ENCODE measurements around the gene SLC8A1.

Gene SLC8A1

GRCh38 chr2:40397765-40398164 is 54.1 kb downstream of the SLC8A1 start:
- no peaks in the 10 kb centered on the region for H3K27me3 ChIP-seq (ENCODE audit: control insufficient read depth in 5 of 5, insufficient read depth in 4 of 5, low read length in 5 of 5)
- no peak overlapping the region for H3K9ac ChIP-seq (ENCODE audit: low read length in 5 of 5)
- H3K4me3 ChIP-seq (ENCODE audit: low read depth in 1 of 5, low read length in 5 of 5): no peak overlapping the region
- H3K27ac ChIP-seq (ENCODE audit: low read depth, low read length): no peak overlapping the region
- peaks cover 0 to 28% (median 15%) of the 10 kb centered on the region in 5 donors for H3K4me1 ChIP-seq (ENCODE audit: control insufficient read depth in 5 of 5, insufficient read depth in 5 of 5, low read length in 5 of 5)
- H3K36me3 ChIP-seq (ENCODE audit: control insufficient read depth in 5 of 5, insufficient read depth in 5 of 5, low read length in 5 of 5): no peaks in the 10 kb centered on the region
- no peaks in the 10 kb centered on the region for H3K9me3 ChIP-seq (ENCODE audit: control insufficient read depth in 5 of 5, low read length in 5 of 5)

DNA sequence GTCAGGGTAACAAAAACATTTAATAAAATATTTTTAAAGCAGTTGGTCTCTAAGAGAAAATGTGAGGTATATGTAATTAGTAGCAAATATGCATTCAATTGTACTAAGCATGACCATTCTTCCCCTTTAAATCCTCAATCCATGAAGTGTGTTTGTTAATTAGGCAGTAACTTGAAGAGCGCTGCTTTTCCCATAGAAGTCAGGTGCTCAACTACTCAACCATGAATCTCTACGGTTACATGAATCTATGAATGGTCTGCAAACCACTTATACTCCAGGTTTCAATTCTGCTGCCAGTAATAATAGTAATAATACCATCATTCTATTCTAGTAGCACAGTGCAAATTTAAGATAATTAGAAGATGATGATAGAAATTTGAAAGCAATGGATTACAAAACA is 55.8 kb downstream of the SLC8A1 start:
- Histone ChIP-seq H3K4me3 (ENCODE audit: low read depth in 1 of 5, low read length in 5 of 5) (no peak overlapping the region), H3K4me1 (ENCODE audit: control insufficient read depth in 5 of 5, insufficient read depth in 5 of 5, low read length in 5 of 5) (peaks cover 0 to 27% (median 15%) of the 10 kb centered on the region in 5 donors), H3K27me3 (ENCODE audit: control insufficient read depth in 5 of 5, insufficient read depth in 4 of 5, low read length in 5 of 5) (no peaks in the 10 kb centered on the region), H3K36me3 (ENCODE audit: control insufficient read depth in 5 of 5, insufficient read depth in 5 of 5, low read length in 5 of 5) (no peaks in the 10 kb centered on the region), H3K27ac (ENCODE audit: low read depth, low read length) (no peak overlapping the region), H3K9me3 (ENCODE audit: control insufficient read depth in 5 of 5, low read length in 5 of 5) (no peaks in the 10 kb centered on the region), H3K9ac (ENCODE audit: low read length in 5 of 5) (no peak overlapping the region)

- Histone ChIP-seq H3K27me3 (ENCODE audit: control insufficient read depth in 5 of 5, insufficient read depth in 4 of 5, low read length in 5 of 5) (no peaks in the 10 kb centered on the region), H3K9ac (ENCODE audit: low read length in 5 of 5) (no peak overlapping the region), H3K4me3 (ENCODE audit: low read depth in 1 of 5, low read length in 5 of 5) (no peak overlapping the region), H3K9me3 (ENCODE audit: control insufficient read depth in 5 of 5, low read length in 5 of 5) (no peaks in the 10 kb centered on the region), H3K36me3 (ENCODE audit: control insufficient read depth in 5 of 5, insufficient read depth in 5 of 5, low read length in 5 of 5) (no peaks in the 10 kb centered on the region), H3K27ac (ENCODE audit: low read depth, low read length) (no peak overlapping the region), H3K4me1 (ENCODE audit: control insufficient read depth in 5 of 5, insufficient read depth in 5 of 5, low read length in 5 of 5) (peaks cover 0 to 20% (median 10%) of the 10 kb centered on the region in 5 donors)
Measured at GRCh38 chr2:40395169-40396073, 56.5 kb downstream of the SLC8A1 start.

DNA sequence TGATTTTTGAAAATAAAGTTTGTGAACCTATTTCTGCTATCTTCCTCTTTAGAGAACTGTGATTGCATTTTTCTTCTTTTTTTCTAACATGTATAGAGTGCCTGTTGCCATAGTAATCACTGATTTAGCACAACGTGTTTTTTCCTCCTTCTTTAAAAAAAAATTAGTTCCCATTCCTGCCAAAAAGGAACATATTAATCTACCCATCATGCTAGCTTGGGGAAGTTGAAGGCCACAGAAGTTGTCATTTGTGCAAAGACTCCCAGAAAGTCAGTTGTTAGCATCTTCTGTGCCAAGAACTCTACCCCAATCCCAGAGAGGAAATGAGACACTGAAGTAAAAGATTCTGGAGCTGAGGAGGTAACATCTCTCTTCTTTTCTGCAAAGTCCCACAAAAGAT is 57.3 kb downstream of the SLC8A1 start:
- peaks cover 0 to 13% (median 6%) of the 10 kb centered on the region in 5 donors for H3K4me1 ChIP-seq (ENCODE audit: control insufficient read depth in 5 of 5, insufficient read depth in 5 of 5, low read length in 5 of 5)
- H3K4me3 ChIP-seq (ENCODE audit: low read depth in 1 of 5, low read length in 5 of 5): no peak overlapping the region
- no peaks in the 10 kb centered on the region for H3K27me3 ChIP-seq (ENCODE audit: control insufficient read depth in 5 of 5, insufficient read depth in 4 of 5, low read length in 5 of 5)
- no peak overlapping the region for H3K27ac ChIP-seq (ENCODE audit: low read depth, low read length)
- H3K36me3 ChIP-seq (ENCODE audit: control insufficient read depth in 5 of 5, insufficient read depth in 5 of 5, low read length in 5 of 5): no peaks in the 10 kb centered on the region
- no peak overlapping the region for H3K9ac ChIP-seq (ENCODE audit: low read length in 5 of 5)
- H3K9me3 ChIP-seq (ENCODE audit: control insufficient read depth in 5 of 5, low read length in 5 of 5): no peaks in the 10 kb centered on the region

GRCh38 chr2:40394031-40394430 is 57.9 kb downstream of the SLC8A1 start:
- Histone ChIP-seq H3K9ac (ENCODE audit: low read length in 5 of 5) (no peak overlapping the region), H3K27me3 (ENCODE audit: control insufficient read depth in 5 of 5, insufficient read depth in 4 of 5, low read length in 5 of 5) (no peaks in the 10 kb centered on the region), H3K4me1 (ENCODE audit: control insufficient read depth in 5 of 5, insufficient read depth in 5 of 5, low read length in 5 of 5) (peaks cover 0 to 13% (median 6%) of the 10 kb centered on the region in 5 donors), H3K36me3 (ENCODE audit: control insufficient read depth in 5 of 5, insufficient read depth in 5 of 5, low read length in 5 of 5) (no peaks in the 10 kb centered on the region), H3K9me3 (ENCODE audit: control insufficient read depth in 5 of 5, low read length in 5 of 5) (no peaks in the 10 kb centered on the region), H3K27ac (ENCODE audit: low read depth, low read length) (no peak overlapping the region), H3K4me3 (ENCODE audit: low read depth in 1 of 5, low read length in 5 of 5) (no peak overlapping the region)

DNA sequence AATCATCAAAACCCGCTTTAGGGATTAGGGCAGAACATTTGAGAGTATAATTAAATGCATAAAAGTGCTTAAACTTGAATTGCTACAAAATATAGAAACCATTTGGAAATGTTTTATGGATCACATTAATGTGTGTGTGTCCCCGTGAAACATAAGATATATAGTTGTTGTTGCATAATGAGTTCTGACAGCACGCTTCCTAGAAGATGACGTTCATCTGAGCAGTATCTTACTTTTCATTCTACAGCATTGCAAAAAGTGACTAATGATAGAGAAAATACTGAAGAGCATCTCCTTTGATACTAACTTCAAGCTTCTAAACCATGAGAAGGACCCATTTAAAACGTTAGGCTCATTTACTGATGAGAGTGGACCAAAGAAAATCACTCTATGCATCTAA is 63.7 kb downstream of the SLC8A1 start:
- peaks cover 0 to 8% (median 0%) of the 10 kb centered on the region in 5 donors for H3K4me1 ChIP-seq (ENCODE audit: control insufficient read depth in 5 of 5, insufficient read depth in 5 of 5, low read length in 5 of 5)

GRCh38 chr2:40386177-40386576 is 65.7 kb downstream of the SLC8A1 start:
- H3K4me1 ChIP-seq (ENCODE audit: control insufficient read depth in 5 of 5, insufficient read depth in 5 of 5, low read length in 5 of 5): peaks cover 0 to 8% (median 0%) of the 10 kb centered on the region in 5 donors
- H3K27ac ChIP-seq (ENCODE audit: low read depth, low read length): no peak overlapping the region
- no peak overlapping the region for H3K4me3 ChIP-seq (ENCODE audit: low read depth in 1 of 5, low read length in 5 of 5)
- no peaks in the 10 kb centered on the region for H3K27me3 ChIP-seq (ENCODE audit: control insufficient read depth in 5 of 5, insufficient read depth in 4 of 5, low read length in 5 of 5)
- H3K9ac ChIP-seq (ENCODE audit: low read length in 5 of 5): no peak overlapping the region
- peaks cover 4 to 11% (median 7%) of the 10 kb centered on the region in 5 donors for H3K9me3 ChIP-seq (ENCODE audit: control insufficient read depth in 5 of 5, low read length in 5 of 5)
- no peaks in the 10 kb centered on the region for H3K36me3 ChIP-seq (ENCODE audit: control insufficient read depth in 5 of 5, insufficient read depth in 5 of 5, low read length in 5 of 5)

More for the DNA sequence above, 63.7 kb downstream of the SLC8A1 start:
- no peak overlapping the region for H3K4me3 ChIP-seq (ENCODE audit: low read depth in 1 of 5, low read length in 5 of 5)
- H3K27ac ChIP-seq (ENCODE audit: low read depth, low read length): no peak overlapping the region
- no peaks in the 10 kb centered on the region for H3K9me3 ChIP-seq (ENCODE audit: control insufficient read depth in 5 of 5, low read length in 5 of 5)
- no peak overlapping the region for H3K9ac ChIP-seq (ENCODE audit: low read length in 5 of 5)
- no peaks in the 10 kb centered on the region for H3K36me3 ChIP-seq (ENCODE audit: control insufficient read depth in 5 of 5, insufficient read depth in 5 of 5, low read length in 5 of 5)
- H3K27me3 ChIP-seq (ENCODE audit: control insufficient read depth in 5 of 5, insufficient read depth in 4 of 5, low read length in 5 of 5): no peaks in the 10 kb centered on the region

DNA sequence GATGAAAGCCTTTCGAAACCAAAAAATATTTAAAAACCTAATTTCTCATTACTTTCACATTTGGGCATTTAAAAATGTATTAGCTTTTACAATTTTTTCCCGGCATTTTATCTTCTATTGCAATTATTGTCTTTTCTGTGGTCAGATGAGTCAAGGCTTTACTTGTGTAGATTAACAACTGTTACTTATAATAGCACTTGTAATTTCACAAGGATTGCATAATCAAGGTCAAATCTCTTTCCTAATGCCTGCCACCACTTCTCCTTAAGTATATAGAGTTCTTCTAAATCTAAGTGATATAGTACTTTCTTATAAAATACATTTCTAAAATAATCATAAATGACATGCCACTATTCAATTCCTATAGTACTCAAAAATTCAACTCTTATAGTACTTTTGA is 67.2 kb downstream of the SLC8A1 start:
- no peak overlapping the region for H3K9ac ChIP-seq (ENCODE audit: low read length in 5 of 5)
- H3K36me3 ChIP-seq (ENCODE audit: control insufficient read depth in 5 of 5, insufficient read depth in 5 of 5, low read length in 5 of 5): no peaks in the 10 kb centered on the region
- H3K4me3 ChIP-seq (ENCODE audit: low read depth in 1 of 5, low read length in 5 of 5): no peak overlapping the region
- H3K27ac ChIP-seq (ENCODE audit: low read depth, low read length): no peak overlapping the region
- no peaks in the 10 kb centered on the region for H3K27me3 ChIP-seq (ENCODE audit: control insufficient read depth in 5 of 5, insufficient read depth in 4 of 5, low read length in 5 of 5)
- peaks cover 0 to 8% (median 0%) of the 10 kb centered on the region in 5 donors for H3K4me1 ChIP-seq (ENCODE audit: control insufficient read depth in 5 of 5, insufficient read depth in 5 of 5, low read length in 5 of 5)
- H3K9me3 ChIP-seq (ENCODE audit: control insufficient read depth in 5 of 5, low read length in 5 of 5): peaks cover 4 to 17% (median 13%) of the 10 kb centered on the region in 5 donors

DNA sequence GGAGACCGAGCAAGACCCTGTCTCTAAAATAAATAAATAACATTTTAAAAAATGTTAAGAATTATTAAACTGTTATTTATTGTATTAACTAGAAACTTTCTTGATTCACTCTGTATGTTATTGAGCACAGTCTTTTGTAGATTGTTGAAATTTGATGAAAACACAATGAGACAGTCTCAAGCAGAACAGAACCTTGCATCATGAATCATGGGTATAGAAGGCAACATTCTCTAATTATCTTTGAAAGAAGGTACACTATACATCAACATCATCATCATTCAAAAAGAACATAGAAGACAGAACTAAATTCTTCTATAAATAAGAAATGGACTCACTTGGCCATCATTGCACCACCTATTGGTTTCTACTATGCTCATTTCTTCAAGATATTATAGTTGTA is 67.7 kb downstream of the SLC8A1 start:
- H3K9ac ChIP-seq (ENCODE audit: low read length in 5 of 5): no peak overlapping the region
- H3K4me3 ChIP-seq (ENCODE audit: low read depth in 1 of 5, low read length in 5 of 5): no peak overlapping the region
- H3K27me3 ChIP-seq (ENCODE audit: control insufficient read depth in 5 of 5, insufficient read depth in 4 of 5, low read length in 5 of 5): no peaks in the 10 kb centered on the region
- H3K9me3 ChIP-seq (ENCODE audit: control insufficient read depth in 5 of 5, low read length in 5 of 5): peaks cover 4 to 17% (median 13%) of the 10 kb centered on the region in 5 donors
- H3K4me1 ChIP-seq (ENCODE audit: control insufficient read depth in 5 of 5, insufficient read depth in 5 of 5, low read length in 5 of 5): peaks cover 0 to 8% (median 0%) of the 10 kb centered on the region in 5 donors
- no peak overlapping the region for H3K27ac ChIP-seq (ENCODE audit: low read depth, low read length)
- H3K36me3 ChIP-seq (ENCODE audit: control insufficient read depth in 5 of 5, insufficient read depth in 5 of 5, low read length in 5 of 5): no peaks in the 10 kb centered on the region

- Histone ChIP-seq H3K9me3 (ENCODE audit: control insufficient read depth in 5 of 5, low read length in 5 of 5) (peaks cover 4 to 17% (median 13%) of the 10 kb centered on the region in 5 donors), H3K27ac (ENCODE audit: low read depth, low read length) (no peak overlapping the region), H3K36me3 (ENCODE audit: control insufficient read depth in 5 of 5, insufficient read depth in 5 of 5, low read length in 5 of 5) (no peaks in the 10 kb centered on the region), H3K4me1 (ENCODE audit: control insufficient read depth in 5 of 5, insufficient read depth in 5 of 5, low read length in 5 of 5) (peaks cover 0 to 8% (median 0%) of the 10 kb centered on the region in 5 donors), H3K9ac (ENCODE audit: low read length in 5 of 5) (no peak overlapping the region), H3K4me3 (ENCODE audit: low read depth in 1 of 5, low read length in 5 of 5) (no peak overlapping the region), H3K27me3 (ENCODE audit: control insufficient read depth in 5 of 5, insufficient read depth in 4 of 5, low read length in 5 of 5) (no peaks in the 10 kb centered on the region)
Measured at GRCh38 chr2:40380721-40381120, 71.2 kb downstream of the SLC8A1 start.
